ENCODE data around the gene RSRC1.

RSRC1 gene

DNA sequence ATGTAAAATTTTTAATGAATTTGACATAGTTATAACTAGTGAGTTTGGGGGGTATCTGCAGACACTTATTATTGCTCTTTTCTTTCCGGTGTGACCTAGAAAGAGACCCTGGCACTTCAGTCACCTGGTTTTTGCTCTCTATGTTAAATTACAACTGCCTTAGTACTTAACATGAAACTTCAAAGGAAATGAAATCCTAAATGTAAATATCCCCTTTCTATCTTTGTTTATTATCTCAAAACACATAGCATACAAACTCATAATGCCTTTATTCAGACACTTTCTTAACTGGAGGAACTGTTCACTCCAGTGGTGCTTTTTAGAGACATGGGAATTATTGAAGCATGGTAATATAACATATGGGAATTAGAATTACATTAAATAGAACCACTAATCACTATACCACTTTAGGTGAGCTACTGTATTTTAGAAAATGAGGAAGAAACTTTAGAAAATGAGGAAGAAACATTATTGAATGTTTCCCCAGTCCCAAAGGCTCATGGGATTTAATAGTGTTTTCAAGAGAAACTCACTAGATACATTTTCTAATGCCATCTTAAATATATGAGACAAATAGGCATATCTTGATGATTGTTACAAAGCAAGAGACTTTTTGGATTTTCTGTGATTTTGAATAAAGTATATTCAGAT is 341.6 kb downstream of the RSRC1 start:
- TF ChIP-seq ZBTB7A (IDR thresholded peaks at IDR 0.05; ENCODE audit: low read depth), result no peak
- TF ChIP-seq, protein P1, sequence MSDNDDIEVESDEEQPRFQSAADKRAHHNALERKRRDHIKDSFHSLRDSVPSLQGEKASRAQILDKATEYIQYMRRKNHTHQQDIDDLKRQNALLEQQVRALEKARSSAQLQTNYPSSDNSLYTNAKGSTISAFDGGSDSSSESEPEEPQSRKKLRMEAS (IDR thresholded peaks at IDR 0.05), result no peak
- no peak for TF ChIP-seq CREB1 (IDR thresholded peaks at IDR 0.05; ENCODE audit: low read depth)
- no peak for TF ChIP-seq EP300 (IDR thresholded peaks at IDR 0.05; ENCODE audit: borderline replicate concordance)
- TF ChIP-seq CEBPB (IDR thresholded peaks at IDR 0.05), result no peak
- no peak for TF ChIP-seq YY1 (IDR thresholded peaks at IDR 0.05; ENCODE audit: low read depth)
- TF ChIP-seq, protein P2, sequence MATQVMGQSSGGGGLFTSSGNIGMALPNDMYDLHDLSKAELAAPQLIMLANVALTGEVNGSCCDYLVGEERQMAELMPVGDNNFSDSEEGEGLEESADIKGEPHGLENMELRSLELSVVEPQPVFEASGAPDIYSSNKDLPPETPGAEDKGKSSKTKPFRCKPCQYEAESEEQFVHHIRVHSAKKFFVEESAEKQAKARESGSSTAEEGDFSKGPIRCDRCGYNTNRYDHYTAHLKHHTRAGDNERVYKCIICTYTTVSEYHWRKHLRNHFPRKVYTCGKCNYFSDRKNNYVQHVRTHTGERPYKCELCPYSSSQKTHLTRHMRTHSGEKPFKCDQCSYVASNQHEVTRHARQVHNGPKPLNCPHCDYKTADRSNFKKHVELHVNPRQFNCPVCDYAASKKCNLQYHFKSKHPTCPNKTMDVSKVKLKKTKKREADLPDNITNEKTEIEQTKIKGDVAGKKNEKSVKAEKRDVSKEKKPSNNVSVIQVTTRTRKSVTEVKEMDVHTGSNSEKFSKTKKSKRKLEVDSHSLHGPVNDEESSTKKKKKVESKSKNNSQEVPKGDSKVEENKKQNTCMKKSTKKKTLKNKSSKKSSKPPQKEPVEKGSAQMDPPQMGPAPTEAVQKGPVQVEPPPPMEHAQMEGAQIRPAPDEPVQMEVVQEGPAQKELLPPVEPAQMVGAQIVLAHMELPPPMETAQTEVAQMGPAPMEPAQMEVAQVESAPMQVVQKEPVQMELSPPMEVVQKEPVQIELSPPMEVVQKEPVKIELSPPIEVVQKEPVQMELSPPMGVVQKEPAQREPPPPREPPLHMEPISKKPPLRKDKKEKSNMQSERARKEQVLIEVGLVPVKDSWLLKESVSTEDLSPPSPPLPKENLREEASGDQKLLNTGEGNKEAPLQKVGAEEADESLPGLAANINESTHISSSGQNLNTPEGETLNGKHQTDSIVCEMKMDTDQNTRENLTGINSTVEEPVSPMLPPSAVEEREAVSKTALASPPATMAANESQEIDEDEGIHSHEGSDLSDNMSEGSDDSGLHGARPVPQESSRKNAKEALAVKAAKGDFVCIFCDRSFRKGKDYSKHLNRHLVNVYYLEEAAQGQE (IDR thresholded peaks at IDR 0.05; ENCODE audit: low read depth), result no peak
- TF ChIP-seq, protein P3, sequence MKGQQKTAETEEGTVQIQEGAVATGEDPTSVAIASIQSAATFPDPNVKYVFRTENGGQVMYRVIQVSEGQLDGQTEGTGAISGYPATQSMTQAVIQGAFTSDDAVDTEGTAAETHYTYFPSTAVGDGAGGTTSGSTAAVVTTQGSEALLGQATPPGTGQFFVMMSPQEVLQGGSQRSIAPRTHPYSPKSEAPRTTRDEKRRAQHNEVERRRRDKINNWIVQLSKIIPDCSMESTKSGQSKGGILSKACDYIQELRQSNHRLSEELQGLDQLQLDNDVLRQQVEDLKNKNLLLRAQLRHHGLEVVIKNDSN (IDR thresholded peaks at IDR 0.05), result no peak
- TF ChIP-seq TCF12 (IDR thresholded peaks at IDR 0.05; ENCODE audit: low read depth), result no peak
- TF ChIP-seq EGR1 (IDR thresholded peaks at IDR 0.05), result no peak
- no peak for TF ChIP-seq TAF1 (IDR thresholded peaks at IDR 0.05; ENCODE audit: low read depth)
- TF ChIP-seq RAD21 (IDR thresholded peaks at IDR 0.05; ENCODE audit: low read depth), result no peak

DNA sequence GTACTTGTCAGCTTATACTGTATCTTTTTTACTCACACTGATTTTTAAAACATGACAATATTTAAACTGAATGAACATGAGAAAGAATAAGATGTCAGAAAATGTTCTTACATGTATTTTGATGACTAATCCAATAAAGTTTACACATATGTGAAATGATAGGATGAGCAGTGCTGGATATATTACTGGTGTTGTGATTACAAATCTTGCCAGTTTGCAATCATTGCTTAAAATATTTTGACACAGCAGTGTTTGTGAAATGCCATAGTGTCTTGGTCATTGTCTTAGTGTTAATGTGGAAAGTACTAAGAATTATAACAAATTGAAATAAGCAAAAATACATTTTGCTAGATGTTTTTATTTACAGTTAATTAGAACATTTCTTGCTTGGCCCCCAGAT is 342.4 kb downstream of the RSRC1 start:
- TF ChIP-seq, protein P1 (IDR thresholded peaks at IDR 0.05), result no peak
- TF ChIP-seq YY1 (IDR thresholded peaks at IDR 0.05; ENCODE audit: low read depth) (no peak), EGR1 (IDR thresholded peaks at IDR 0.05) (no peak), FOXM1 (IDR thresholded peaks at IDR 0.05; ENCODE audit: borderline replicate concordance, low read depth) (no peak), TEAD4 (IDR thresholded peaks at IDR 0.05) (no peak), TCF12 (IDR thresholded peaks at IDR 0.05; ENCODE audit: low read depth) (no peak), CEBPB (IDR thresholded peaks at IDR 0.05) (no peak), EP300 (IDR thresholded peaks at IDR 0.05; ENCODE audit: borderline replicate concordance) (no peak), NFIC (IDR thresholded peaks at IDR 0.05) (no peak), CREB1 (IDR thresholded peaks at IDR 0.05; ENCODE audit: low read depth) (no peak), ZBTB7A (IDR thresholded peaks at IDR 0.05; ENCODE audit: low read depth) (no peak), RAD21 (IDR thresholded peaks at IDR 0.05; ENCODE audit: low read depth) (no peak), TAF1 (IDR thresholded peaks at IDR 0.05; ENCODE audit: low read depth) (no peak)
- TF ChIP-seq, protein P3 (IDR thresholded peaks at IDR 0.05), result no peak
- TF ChIP-seq, protein P2 (IDR thresholded peaks at IDR 0.05; ENCODE audit: low read depth), result no peak

DNA sequence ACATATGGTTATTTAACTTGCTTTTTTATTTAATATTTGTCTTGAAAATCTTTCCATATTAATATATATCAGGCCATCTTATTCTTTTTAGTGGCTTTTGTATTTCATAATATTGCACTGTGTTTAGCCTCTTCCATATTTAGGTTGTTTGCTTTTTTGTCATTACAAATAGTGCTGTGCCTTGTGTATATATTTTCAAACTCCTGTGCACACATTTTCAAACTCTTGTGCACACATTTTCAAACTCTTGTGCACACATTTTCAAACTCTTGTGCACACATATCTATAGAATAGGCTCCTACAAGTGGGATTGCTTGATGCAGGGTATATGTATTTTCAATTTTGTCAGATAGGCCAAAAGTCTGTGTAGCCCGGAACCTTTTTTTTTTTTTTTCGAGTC is 343.1 kb downstream of the RSRC1 start:
- TF ChIP-seq NFIC (IDR thresholded peaks at IDR 0.05) (no peak), CEBPB (IDR thresholded peaks at IDR 0.05) (no peak), TAF1 (IDR thresholded peaks at IDR 0.05; ENCODE audit: low read depth) (no peak), CREB1 (IDR thresholded peaks at IDR 0.05; ENCODE audit: low read depth) (no peak), TCF12 (IDR thresholded peaks at IDR 0.05; ENCODE audit: low read depth) (no peak), EP300 (IDR thresholded peaks at IDR 0.05; ENCODE audit: borderline replicate concordance) (no peak), EGR1 (IDR thresholded peaks at IDR 0.05) (no peak)
- TF ChIP-seq, protein P3 (IDR thresholded peaks at IDR 0.05), result no peak
- TF ChIP-seq, protein P1 (IDR thresholded peaks at IDR 0.05), result no peak

DNA sequence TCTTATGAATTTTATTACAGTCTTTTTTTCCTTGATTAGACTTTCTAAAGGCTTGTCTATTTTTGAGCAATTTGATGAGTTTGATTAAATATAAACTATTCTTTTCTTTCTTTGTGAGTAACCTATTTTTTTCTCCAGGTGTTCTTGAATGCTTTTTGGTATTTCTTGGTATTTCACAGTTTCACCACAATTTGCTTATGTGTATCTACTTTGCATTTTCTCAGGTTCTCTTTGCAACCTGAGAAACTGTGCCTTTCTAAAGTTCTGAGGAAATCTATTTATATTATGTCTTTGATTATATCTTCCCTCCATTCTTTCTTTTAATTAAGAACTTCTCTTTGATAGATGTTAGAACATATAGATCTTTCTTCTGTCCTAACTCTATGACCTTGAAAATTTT is 344.0 kb downstream of the RSRC1 start:
- TF ChIP-seq TAF1 (IDR thresholded peaks at IDR 0.05; ENCODE audit: low read depth), result no peak
- TF ChIP-seq ZBTB7A (IDR thresholded peaks at IDR 0.05; ENCODE audit: low read depth), result no peak
- no peak for TF ChIP-seq FOXM1 (IDR thresholded peaks at IDR 0.05; ENCODE audit: borderline replicate concordance, low read depth)
- TF ChIP-seq, protein P2 (IDR thresholded peaks at IDR 0.05; ENCODE audit: low read depth), result no peak
- no peak for TF ChIP-seq RAD21 (IDR thresholded peaks at IDR 0.05; ENCODE audit: low read depth)
- TF ChIP-seq EGR1 (IDR thresholded peaks at IDR 0.05), result no peak

Data from Ishikawa (cell line).